NCI-H460 (cell line): ENCODE results near the gene GINS3. TPM values are rescaled to one million over a fixed set of nuclear protein-coding genes. Genes with fewer than 3 reads are reported as not detected.
A peak's percentile ranks its signal among the peaks of the same experiment; 100 is the strongest.

Source experiments
- DNase-seq: peaks from one replicate; pipeline ENCODE4 v3.0.0-alpha.2; 2016; ENCODE audit warnings: low read depth; ENCODE audit errors: extremely low read depth
- polyA plus RNA-seq: library from polyadenylated mRNA; depleted of rRNA; stranded (reverse); fragments of >200 nt; gene quantifications from 2 replicates; pipeline ENCODE4 v1.2.3, GENCODE V29; 2014; cell fraction: nucleus; rRNA removed
- total RNA-seq: library from RNA; depleted of rRNA; stranded (reverse); fragments of >200 nt; shearing (Covaris generic); gene quantifications from 2 replicates; pipeline ENCODE4 v1.2.3, GENCODE V29; 2014; rRNA removed

Gene GINS3
- 14.5 and 14.7 TPM in 2 replicates for total RNA-seq
- 19.1 and 20.4 TPM in 2 replicates for polyA plus RNA-seq

DNA sequence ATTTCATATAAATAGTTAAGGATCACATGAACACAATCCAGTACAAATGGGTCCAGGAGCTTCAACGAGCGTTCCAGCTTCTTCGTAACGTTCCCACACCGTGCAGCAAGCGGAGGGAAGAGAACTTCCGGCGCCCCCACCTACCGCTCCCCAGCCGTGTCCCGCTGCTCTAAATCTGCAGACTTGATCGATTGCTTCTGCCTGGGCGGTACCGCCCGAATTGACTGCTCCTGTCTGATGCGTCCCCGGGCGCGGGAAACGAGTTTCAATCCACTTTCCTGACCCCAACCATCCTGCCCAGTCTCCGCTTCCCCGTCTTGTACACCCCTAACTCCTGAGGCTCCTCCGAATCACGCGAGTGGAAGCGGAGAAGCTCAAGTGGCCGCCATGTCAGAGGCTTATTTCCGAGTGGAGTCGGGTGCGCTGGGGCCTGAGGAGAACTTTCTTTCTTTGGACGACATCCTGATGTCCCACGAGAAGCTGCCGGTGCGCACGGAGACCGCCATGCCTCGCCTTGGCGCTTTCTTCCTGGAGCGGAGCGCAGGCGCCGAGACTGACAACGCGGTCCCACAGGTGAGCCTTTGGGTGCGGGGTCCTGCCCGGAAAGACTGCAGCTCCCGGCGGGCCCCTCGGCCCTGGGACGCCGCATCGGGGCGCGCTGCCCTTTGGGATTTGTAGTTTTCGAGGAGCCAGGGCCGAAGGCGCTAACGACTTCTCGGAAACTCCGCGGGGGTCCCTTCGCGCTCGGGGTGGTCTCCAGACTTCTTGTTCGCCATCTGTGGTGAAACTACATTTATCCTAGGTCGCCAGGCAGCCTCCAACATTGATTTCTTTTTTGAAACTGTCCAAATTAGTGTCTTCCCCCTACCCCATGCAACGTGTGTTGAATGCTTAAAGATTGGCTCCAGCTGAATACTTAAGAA, at the start of gene GINS3:
TSS of gene GINS3 (plus strand) at position 257 of the 923 bp plus-strand sequence. CDS start at position 388, 131 bp downstream.
- DNase-seq, result peak; percentile 85

DNA sequence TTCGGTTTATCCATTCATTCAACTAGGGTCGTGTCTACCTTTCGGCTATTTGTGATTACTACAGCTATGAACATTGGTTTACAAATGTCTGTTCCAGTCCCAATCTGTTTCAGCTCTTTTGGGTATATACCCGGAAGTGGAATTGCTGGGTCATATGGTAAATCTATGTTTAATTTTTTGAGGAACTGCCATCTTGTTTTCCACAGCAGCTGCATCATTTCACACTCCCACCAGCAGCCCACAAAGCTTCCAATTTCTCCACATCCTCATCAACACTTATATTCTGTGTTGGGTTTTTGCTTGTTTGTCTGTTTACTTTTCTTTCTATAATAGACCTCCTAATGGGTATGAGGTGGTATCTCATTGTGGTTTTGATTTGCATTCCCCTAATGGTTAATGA, 48.7 kb upstream of the GINS3 start:
- DNase-seq, result no peak

DNA sequence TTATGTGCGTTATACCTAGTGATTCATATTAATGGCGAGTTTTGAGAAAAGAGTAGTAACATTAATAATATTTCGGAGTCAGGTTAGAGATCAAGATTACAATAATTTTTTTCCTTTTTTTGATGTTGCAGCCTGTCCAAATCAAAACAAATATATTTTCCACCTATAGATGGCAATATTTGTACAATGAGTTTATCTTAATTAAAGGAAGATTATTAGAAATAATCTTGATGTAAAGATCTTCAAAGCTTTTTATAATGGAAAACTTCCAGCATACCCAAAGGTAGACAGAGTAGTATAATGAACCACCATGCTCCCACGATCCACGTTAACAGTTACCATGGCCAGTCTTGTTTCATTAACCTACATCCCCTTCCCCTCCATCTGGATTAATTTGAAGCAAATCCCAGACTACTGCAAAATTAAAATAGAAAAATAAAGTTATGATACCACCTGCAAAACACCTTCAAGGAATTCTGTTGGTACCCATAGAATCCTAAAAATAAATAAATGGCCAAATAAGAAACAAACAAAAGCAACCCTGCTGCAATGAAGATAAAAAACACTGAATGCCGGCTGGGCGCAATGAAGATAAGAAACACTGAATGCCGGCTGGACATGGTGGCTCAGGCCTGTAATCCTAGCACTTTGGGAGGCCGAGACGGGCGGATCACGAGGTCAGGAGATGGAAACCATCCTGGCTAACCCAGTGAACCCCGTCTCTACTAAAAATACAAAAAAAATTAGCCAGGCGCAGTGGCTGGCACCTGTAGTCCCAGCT, 46.5 kb upstream of the GINS3 start:
- no peak for DNase-seq

DNA sequence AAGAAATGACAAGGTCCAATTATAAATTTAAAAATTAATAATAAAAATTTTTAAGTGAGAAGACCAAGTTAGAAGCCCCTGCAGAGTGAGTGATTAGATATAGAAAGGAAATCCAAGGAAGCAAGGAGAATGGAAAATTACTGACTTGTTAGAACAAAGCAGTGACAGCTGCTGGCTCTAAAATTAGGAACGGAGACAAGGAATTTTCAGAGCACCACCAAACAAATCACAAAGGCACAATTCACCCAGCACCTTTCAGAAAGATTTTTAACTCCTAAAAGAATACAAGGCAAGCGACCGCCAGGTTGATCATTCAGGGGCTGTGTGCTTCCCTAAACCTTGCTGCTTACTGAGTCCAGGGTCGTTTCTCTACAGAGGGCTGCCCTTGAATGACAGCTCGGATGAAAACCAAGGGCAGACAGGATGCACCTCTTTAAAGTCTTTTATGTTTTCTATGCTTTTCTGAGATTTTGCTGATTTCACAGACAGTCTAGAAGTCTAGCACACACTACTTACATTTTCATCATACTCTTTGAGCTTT, 45.4 kb upstream of the GINS3 start:
- no peak for DNase-seq

DNA sequence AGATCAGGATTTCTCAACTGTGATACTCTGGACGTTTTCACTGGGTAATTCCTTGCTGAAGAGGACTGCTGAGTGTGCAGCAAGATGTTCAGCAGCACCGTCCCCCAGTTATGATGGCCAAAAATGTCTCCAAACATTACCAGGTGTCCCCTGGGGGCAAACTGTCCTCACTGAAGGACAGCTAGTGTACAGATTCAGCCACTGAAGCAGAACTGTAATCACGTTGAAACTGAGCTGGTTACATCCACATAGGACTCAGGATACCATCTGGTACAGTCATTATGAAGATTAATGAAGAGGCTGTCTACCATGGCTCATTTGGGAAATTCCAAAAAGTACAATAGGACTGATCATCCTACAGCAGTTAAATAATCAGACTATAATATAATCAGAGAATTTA, 43.3 kb upstream of the GINS3 start:
- DNase-seq, result no peak

DNA sequence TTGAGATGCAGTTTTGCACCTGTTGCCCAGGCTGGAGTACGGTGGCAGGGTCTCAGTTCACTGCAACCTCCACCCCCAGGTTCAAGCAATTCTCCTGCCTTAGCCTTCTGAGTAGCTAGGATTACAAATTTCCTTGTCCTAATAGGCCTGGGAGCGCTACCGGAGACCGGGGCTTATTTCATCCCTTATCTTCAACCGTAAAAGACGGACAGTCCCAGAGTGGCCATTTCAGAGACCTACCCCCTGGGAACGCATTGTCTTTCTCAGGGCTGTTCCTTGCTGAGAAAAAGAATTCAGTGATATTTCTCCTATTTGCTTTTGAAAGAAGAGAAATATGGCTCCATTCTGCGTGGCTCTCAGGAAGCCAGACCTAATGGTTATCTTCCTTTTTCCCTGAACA, 39.6 kb upstream of the GINS3 start:
- DNase-seq, result no peak

DNA sequence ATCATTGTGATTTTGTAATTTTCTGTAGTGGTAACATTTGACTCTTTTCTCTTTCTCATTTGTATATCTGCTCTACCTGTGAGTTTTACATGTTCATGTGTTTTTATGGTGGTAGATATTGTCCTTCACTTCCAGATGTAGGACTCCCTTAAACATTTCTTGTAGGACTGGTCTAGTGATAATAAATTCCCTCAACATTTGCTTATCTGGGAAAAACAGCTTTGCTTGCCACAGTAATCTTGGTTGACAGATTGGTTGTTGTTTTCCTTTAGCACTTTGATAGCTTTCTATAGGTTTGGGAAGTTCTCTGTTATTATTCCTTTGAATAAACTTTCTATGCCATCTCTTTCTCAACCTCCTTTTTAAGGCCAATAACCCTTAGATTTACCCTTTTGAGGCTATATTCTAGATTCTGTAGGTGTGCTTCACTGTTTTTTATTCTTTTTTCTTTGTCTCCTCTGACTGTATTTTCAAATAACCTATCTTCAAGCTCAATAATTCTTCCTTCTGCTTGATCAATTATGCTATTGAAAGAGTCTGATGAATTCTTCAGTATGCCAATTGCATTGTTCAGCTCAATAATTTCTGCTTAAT, 32.1 kb upstream of the GINS3 start:
- no peak for DNase-seq

DNA sequence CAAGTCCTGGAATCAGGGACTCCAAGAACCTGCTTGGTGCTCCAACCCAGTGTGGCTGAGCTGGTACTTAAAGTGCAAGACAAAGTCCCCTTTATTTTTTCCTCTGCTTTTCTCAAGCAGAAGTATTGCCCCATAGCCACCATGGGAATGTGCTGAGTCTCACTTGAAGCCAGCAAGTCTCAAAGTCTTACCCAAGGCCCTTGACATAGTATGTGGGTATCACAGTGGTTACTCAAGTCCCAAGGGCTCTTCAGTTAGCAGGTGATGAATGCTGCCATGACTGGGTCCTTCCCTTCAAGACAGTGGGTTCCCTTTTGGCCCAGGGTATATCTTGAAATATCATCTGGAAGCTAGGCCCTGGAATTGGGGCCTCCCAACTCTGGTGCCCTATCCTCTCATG, 30.5 kb upstream of the GINS3 start:
- DNase-seq, result no peak

DNA sequence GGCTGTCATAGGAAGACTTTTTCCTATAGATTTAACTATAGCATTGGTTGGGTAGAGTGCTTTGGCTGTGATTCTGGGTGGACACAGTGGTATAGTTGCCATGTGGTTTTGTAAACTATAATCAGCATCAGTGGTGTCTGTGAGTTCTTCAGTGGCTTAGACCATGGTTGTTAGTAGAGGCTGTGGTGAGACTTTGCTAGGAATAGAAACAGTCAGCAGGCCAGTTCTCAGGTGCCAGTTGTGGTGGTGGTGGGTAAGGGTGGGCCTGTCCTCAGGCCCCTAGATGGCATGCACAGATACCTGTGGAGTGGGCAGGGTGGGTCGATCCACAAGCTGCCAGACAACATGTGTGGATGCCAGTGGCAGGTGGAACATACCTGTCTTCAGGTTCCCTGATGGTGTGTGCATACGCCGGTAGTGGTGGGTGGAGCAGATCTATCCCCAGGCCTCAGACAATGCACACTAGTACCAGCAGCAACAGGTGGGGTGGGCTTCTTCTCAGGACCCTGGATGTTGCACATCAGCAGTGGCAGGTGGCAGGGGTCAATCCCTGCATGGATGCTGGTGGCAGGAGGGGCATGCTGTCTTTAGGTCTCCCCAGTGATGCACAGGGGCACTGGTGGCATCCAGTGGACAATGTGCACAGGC, 28.4 kb upstream of the GINS3 start:
- DNase-seq, result no peak

DNA sequence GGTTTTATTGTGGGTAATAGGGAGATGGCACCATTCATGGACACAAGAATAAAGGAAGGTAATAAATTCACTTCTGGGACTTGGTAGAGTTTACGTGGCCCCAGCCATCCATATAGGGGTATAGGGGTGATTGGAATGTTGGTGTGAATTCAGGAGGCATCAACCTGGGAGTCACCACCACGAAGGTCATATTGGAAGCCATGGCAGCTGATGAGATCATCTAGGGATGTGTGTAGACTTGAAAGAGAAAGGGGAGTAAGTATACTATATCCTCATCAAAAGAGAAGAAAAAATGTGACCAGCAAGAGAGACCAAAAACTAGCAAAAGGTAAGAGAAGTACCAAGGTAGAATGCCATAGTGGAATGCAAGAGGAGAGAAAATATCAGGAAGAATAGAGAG, 26.6 kb upstream of the GINS3 start:
- DNase-seq, result no peak

DNA sequence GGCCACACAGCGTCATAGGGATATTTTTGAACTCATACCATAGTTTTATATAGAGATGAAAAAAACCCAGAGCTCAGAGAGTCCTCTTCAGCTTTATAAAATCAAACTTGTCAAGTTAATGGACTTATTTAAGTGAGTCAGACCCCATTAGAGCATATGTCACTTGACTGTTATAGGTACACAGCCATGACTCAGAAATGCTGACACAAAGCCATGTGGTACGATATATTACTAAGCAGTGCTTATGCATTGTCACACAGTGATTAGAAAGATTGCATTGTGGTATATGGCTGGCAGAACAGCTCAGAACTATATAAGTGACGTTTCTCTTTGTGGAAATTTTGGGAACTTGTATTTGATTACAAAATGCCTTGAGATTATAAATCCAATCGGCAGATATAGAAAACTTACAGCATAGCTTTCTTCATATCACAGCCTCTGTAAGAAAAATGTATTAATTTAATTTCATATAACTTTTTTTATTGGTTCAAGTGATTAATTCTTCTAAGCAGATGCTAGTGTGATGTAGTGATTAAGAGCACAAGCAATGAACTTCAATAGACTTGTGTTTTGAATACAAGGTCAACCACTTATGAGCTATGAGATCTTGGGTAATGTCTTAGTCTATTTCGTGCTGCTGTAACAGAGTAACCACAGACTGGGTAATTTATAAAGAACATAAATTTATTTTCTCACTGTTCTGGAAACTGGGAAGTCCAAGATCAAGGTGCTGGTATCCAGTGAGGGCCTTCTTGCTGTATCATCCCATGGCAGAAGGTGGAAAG, 25.8 kb upstream of the GINS3 start:
- DNase-seq, result peak; percentile 63

DNA sequence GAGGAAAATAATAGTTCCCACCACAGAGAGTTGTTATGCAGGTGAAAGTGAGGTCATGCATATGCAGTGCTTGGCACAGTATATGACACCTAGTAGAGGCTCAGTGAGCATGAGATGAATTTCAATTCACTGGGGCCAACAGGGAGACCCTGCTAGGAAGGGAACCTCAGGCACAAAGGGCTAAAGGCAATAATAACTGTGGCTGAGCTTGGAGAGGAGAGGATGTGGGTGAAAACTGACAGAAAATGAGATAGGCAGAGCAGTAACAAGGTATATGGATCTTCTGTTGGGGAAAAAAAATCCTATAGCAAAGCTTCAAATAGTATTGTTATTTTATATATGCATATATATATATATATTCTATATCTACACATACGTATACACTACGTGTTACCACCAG, 25.0 kb upstream of the GINS3 start:
- no peak for DNase-seq

DNA sequence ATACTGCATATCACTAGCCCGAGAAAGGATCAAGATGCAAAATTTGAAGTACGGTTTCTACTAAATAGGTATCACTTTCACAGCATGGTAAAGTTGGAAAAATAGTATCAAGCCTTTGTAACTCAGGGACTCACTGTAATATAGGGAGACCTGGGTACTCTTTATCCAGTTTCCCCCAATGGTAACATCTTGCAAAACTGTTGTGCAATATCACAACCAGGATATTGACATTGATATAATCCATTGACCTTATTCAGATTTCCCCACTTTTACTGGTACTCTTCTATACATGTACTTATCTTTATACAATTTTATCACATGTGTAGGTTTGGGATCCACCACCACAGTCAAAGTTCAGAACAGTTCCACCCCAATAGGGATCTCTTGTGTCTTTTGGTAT, 20.4 kb upstream of the GINS3 start:
- no peak for DNase-seq

DNA sequence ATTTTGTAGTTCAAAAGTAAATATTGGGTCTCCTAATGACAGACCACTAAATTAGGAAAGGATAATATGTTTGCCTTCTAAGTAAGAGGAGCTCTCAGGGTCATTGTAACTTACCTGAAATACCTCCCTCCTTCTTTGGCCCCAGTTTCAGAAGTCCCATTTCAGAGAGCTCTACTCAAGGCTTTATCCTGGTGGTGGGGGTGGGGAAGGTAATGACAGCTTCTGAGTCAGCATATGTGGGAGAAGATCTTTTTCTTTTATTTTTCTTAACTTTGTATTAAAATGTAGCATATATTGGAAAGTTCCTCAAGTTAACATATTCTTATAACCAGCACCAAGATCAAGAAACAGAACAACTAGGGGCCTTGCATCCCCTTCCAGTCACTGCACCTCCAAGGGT, 16.9 kb upstream of the GINS3 start:
- DNase-seq, result no peak

DNA sequence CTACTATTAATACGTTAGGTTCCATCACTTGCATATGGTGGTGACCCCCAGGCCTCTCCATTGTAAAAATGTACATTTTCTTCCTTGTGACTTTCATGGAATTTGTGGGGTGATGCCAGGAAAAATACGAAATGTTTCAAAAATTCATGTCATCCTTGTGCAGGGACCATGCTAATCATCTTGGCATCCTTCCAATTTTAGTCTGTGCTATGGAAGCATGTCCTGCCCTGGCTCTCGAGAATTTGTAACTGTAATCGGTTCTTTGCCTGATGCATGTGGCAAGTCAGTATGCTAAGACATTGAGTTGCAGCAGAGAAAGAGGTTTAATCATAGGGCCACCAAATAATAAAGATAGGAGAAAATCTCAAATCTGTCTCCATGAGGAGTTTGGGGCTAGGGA, 14.3 kb upstream of the GINS3 start:
- no peak for DNase-seq

DNA sequence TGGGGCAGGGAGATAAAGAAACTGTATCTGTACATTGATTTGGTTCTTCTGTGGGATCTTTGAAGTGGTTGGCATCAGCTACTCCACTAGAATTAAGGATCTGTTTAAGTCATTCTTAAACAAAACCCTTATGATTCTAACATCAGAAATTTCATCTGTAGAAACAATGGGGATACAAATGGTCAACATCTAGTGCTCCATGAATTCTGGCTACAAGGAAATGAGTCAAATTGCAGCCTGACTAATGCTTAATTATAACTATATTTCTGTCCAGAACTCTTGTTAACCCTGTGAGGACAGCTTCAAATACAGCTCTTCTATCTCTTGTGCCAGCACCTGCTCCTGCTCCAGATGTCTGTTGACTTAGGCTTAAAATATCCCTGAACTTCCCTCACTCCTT, 13.9 kb upstream of the GINS3 start:
- no peak for DNase-seq

DNA sequence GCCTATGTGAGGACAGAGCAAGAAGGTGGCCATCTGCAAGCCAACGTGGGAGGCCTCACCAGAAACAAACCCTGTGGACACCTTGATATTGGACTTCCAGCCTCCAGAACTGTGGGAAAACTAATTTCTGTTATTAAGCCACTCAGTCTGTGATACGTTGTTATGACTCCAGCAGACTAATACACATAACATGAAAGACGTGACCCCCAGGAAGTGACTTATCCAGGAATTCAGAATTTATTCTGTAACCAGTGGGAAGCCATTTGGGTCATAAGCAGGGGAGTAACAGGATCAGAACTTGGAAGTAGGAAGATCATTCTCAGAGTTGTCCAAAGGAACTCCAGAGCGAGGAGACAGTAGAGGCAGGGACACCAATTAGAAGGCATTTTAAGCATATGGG, 12.5 kb upstream of the GINS3 start:
- no peak for DNase-seq

DNA sequence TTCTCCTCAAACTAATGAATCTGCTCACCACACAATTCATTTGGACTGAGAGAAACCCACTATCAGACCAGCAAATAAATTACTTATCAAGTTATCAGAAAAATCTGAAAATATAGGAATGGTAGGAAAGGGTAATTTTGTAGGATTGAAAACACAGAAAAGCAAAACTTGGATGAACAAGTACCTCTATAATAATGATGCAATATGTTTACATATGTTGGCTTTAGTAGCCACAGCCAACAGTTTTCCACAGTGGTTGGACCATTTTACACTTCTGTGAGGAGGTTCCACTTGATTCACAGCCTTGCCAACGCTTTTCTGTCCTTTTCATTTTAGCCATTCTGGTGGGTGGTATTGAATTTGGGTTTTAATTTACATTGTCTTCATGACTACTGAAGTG, 10.6 kb upstream of the GINS3 start:
- DNase-seq, result no peak

DNA sequence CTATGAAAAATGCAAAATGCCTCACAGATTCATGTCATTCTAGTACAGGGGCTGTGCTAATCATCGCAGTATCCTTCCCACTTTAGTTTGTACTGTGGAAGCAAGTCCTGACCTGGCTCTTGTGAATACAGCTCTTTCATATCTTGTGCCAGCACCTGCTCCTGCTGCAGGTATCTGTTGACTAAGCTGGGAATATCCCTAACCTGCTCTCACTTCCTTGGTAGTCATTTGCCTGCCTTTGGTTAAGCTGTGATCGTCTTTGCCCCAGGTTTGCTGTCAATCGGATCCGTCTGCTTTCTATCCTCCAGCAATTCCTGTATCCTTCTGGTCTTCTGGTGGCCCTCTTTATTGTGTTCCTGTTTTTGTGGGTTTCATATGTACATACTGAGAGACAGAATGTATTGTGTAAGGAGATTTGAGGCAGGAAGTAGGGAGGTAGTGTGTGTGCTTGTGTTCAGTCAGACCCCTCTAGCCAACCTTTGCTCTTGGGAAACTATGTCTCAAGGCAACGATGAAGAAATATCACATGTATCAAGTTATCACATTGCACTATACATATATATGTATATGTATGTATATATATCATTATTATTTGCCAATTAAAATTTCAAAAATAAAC, 7.7 kb upstream of the GINS3 start:
- no peak for DNase-seq
